GM12864 (cell line): ENCODE data around the gene TRABD2B.

Experiments used
- DNase-seq: peaks from one replicate; pipeline ENCODE4 v3.0.0-alpha.2; 2011; ENCODE audit warnings: low read depth
- H3K4me3 ChIP-seq: 2 replicates; pipeline ENCODE4 v1.5.1; 2011; ENCODE audit warnings: mild to moderate bottlenecking, low read depth, low read length, control low read depth
- CTCF ChIP-seq: IDR thresholded peaks from 2 replicates; pipeline ENCODE4 v1.5.1; 2011; ENCODE audit warnings: low read depth, mild to moderate bottlenecking, moderate library complexity, low read length, control low read depth, inconsistent platforms; ENCODE audit errors: missing control alignments

TRABD2B gene

GRCh38 chr1:48000883-48001282 is 3.7 kb upstream of the TRABD2B start:
- TF ChIP-seq CTCF = no peak
- no peak overlapping the region for H3K4me3 ChIP-seq
- DNase-seq = no peak

GRCh38 chr1:47999097-47999496 is 1.9 kb upstream of the TRABD2B start:
- no peak for TF ChIP-seq CTCF

GRCh38 chr1:47998396-47998990 is 1.3 kb upstream of the TRABD2B start:
- no peak for TF ChIP-seq CTCF
- no peak for DNase-seq
- no peak overlapping the region for H3K4me3 ChIP-seq

More at GRCh38 chr1:47999097-47999496, 1.9 kb upstream of the TRABD2B start:
- no peak for DNase-seq
- H3K4me3 ChIP-seq = no peak overlapping the region

GRCh38 chr1:47996406-47997226 is 569 bp downstream of the TRABD2B start:
- TF ChIP-seq CTCF = no peak
- no peak for DNase-seq
- no peak overlapping the region for H3K4me3 ChIP-seq

GRCh38 chr1:47996060-47996405 is 1.2 kb downstream of the TRABD2B start:
- H3K4me3 ChIP-seq = no peak overlapping the region
- TF ChIP-seq CTCF = no peak
- DNase-seq = no peak

GRCh38 chr1:47995306-47996050 is 1.7 kb downstream of the TRABD2B start:
- no peak for TF ChIP-seq CTCF
- no peak overlapping the region for H3K4me3 ChIP-seq
- no peak for DNase-seq
